GM12891 (cell line): ENCODE data around the gene PSMD8.

Source experiments
- POLR2A ChIP-seq: IDR thresholded peaks from 2 replicates; pipeline ENCODE4 v1.6.1; 2011; ENCODE audit warnings: low read depth, low read length, control low read depth
- POLR2AphosphoS5 ChIP-seq: IDR thresholded peaks from 2 replicates; pipeline ENCODE4 v1.6.1; 2011; ENCODE audit warnings: low read depth, low read length, control low read depth

GRCh38 chr19:38350883-38351282 lies 23.5 kb upstream of the PSMD8 start:
- TF ChIP-seq POLR2A (no peak), POLR2AphosphoS5 (no peak)
